ACC112 (cell line): ENCODE data around the gene NNAT.

Experiments
- H2AFZ ChIP-seq: fragments of 200-600 bp; sonication (generic); one replicate; pipeline ENCODE4 v1.6.0; 2017; ENCODE audit warnings: antibody characterized with exemption, low read length; ENCODE audit not compliant: unreplicated experiment
- H3K27ac ChIP-seq: fragments of 200-600 bp; sonication (generic); 2 replicates; pipeline ENCODE4 v1.5.1; 2014; ENCODE audit warnings: low read depth, mild to moderate bottlenecking, antibody characterized with exemption, low read length, moderate library complexity
- H3K27me3 ChIP-seq: fragments of 200-600 bp; sonication (generic); 2 replicates; pipeline ENCODE4 v1.6.1; 2014; ENCODE audit warnings: mild to moderate bottlenecking, antibody characterized with exemption, low read length, moderate library complexity, mixed read lengths; ENCODE audit not compliant: insufficient read depth
- H3K36me3 ChIP-seq: fragments of 200-600 bp; sonication (generic); 2 replicates; pipeline ENCODE4 v1.6.1; 2016; ENCODE audit warnings: mild to moderate bottlenecking, antibody characterized with exemption, low read length, moderate library complexity, mixed read lengths; ENCODE audit not compliant: insufficient read depth
- H3K4me1 ChIP-seq: fragments of 200-600 bp; sonication (generic); one replicate; pipeline ENCODE4 v1.6.1; 2016; ENCODE audit warnings: low read length, mixed read lengths; ENCODE audit not compliant: insufficient read depth, unreplicated experiment, control insufficient read depth
- H3K4me3 ChIP-seq: fragments of 200-600 bp; sonication (generic); 2 replicates; pipeline ENCODE4 v1.5.1; 2014; ENCODE audit warnings: mild to moderate bottlenecking, low read depth, low read length
- H3K79me2 ChIP-seq: fragments of 200-600 bp; sonication (generic); one replicate; pipeline ENCODE4 v1.6.0; 2016; ENCODE audit warnings: low read length; ENCODE audit not compliant: control insufficient read depth, unreplicated experiment, insufficient read depth

Gene NNAT

GRCh38 chr20:37516811-37517750 lies 4.0 kb upstream of the NNAT start:
- Histone ChIP-seq H3K4me3 (no peak overlapping the region), H3K79me2 (peaks cover 48% of the 10 kb centered on the region), H3K27ac (no peak overlapping the region), H3K27me3 (no peaks in the 10 kb centered on the region), H3K4me1 (peaks cover 6% of the 10 kb centered on the region), H2AFZ (no peak overlapping the region), H3K36me3 (peaks cover 22% of the 10 kb centered on the region)

- peaks cover 57% of the 10 kb centered on the region for H3K79me2 ChIP-seq
- H3K27ac ChIP-seq = no peak overlapping the region
- H2AFZ ChIP-seq = no peak overlapping the region
- H3K36me3 ChIP-seq = peaks cover 15% of the 10 kb centered on the region
- no peaks in the 10 kb centered on the region for H3K27me3 ChIP-seq
- no peaks in the 10 kb centered on the region for H3K4me1 ChIP-seq
- no peak overlapping the region for H3K4me3 ChIP-seq
Measured at GRCh38 chr20:37518059-37518458, 3.0 kb upstream of the NNAT start.

- no peak overlapping the region for H3K4me3 ChIP-seq
- no peaks in the 10 kb centered on the region for H3K27me3 ChIP-seq
- H3K27ac ChIP-seq = no peak overlapping the region
- no peak overlapping the region for H2AFZ ChIP-seq
- H3K79me2 ChIP-seq = peaks cover 65% of the 10 kb centered on the region
- H3K36me3 ChIP-seq = peaks cover 13% of the 10 kb centered on the region
- no peaks in the 10 kb centered on the region for H3K4me1 ChIP-seq
Measured at GRCh38 chr20:37518606-37519507, 2.2 kb upstream of the NNAT start.

GRCh38 chr20:37519508-37520418 lies 1.3 kb upstream of the NNAT start:
- no peaks in the 10 kb centered on the region for H3K27me3 ChIP-seq
- peaks cover 2% of the 10 kb centered on the region for H3K4me1 ChIP-seq
- H2AFZ ChIP-seq = no peak overlapping the region
- H3K4me3 ChIP-seq = no peak overlapping the region
- peaks cover 74% of the 10 kb centered on the region for H3K79me2 ChIP-seq
- no peak overlapping the region for H3K27ac ChIP-seq
- H3K36me3 ChIP-seq = peaks cover 13% of the 10 kb centered on the region

GRCh38 chr20:37520419-37520955 lies 563 bp upstream of the NNAT start:
- H3K4me1 ChIP-seq = peaks cover 9% of the 10 kb centered on the region

GRCh38 chr20:37522260-37523011 lies 1.4 kb downstream of the NNAT start:
- H3K79me2 ChIP-seq = peaks cover 96% of the 10 kb centered on the region
- no peak overlapping the region for H2AFZ ChIP-seq
- no peaks in the 10 kb centered on the region for H3K27me3 ChIP-seq
- no peak overlapping the region for H3K27ac ChIP-seq
- peaks cover 14% of the 10 kb centered on the region for H3K4me1 ChIP-seq
- no peak overlapping the region for H3K4me3 ChIP-seq
- H3K36me3 ChIP-seq = peaks cover 12% of the 10 kb centered on the region

More at GRCh38 chr20:37520419-37520955, 563 bp upstream of the NNAT start:
- peaks cover 13% of the 10 kb centered on the region for H3K36me3 ChIP-seq
- H3K4me3 ChIP-seq = no peak overlapping the region
- no peak overlapping the region for H3K27ac ChIP-seq
- H3K79me2 ChIP-seq = peaks cover 81% of the 10 kb centered on the region
- H2AFZ ChIP-seq = no peak overlapping the region
- H3K27me3 ChIP-seq = no peaks in the 10 kb centered on the region

GRCh38 chr20:37523012-37523391 lies 2.0 kb downstream of the NNAT start:
- H3K4me3 ChIP-seq = no peak overlapping the region
- no peaks in the 10 kb centered on the region for H3K27me3 ChIP-seq
- H3K27ac ChIP-seq = no peak overlapping the region
- peaks cover 14% of the 10 kb centered on the region for H3K4me1 ChIP-seq
- no peak overlapping the region for H2AFZ ChIP-seq
- peaks cover 9% of the 10 kb centered on the region for H3K36me3 ChIP-seq
- peaks cover 93% of the 10 kb centered on the region for H3K79me2 ChIP-seq

GRCh38 chr20:37523911-37524700 lies 3.1 kb downstream of the NNAT start:
- Histone ChIP-seq H3K4me1 (peaks cover 14% of the 10 kb centered on the region), H3K36me3 (peaks cover 9% of the 10 kb centered on the region)

More at GRCh38 chr20:37523911-37524700, 3.1 kb downstream of the NNAT start:
- H3K27ac ChIP-seq = no peak overlapping the region
- H3K27me3 ChIP-seq = no peaks in the 10 kb centered on the region
- H3K79me2 ChIP-seq = peaks cover 83% of the 10 kb centered on the region
- H3K4me3 ChIP-seq = no peak overlapping the region
- no peak overlapping the region for H2AFZ ChIP-seq
